BLaER1 (cell line): Measurements from ENCODE around the gene KIAA0930.
"Not testable (repeated sequence)": the region's sequence is repeated elsewhere in the genome, so short reads cannot be mapped to it uniquely, and the experiment has no call there.

Experiments used
- H3K27ac ChIP-seq: shearing (Covaris generic); formaldehyde crosslinking; 2 replicates; pipeline ENCODE4 v1.8.1; 2022
- H3K27me3 ChIP-seq: shearing (Covaris generic); formaldehyde crosslinking; 2 replicates; pipeline ENCODE4 v1.8.1; 2022
- H3K36me3 ChIP-seq: shearing (Covaris generic); formaldehyde crosslinking; 2 replicates; pipeline ENCODE4 v1.8.1; 2022
- H3K4me1 ChIP-seq: shearing (Covaris generic); formaldehyde crosslinking; 2 replicates; pipeline ENCODE4 v1.8.1; 2022
- H3K4me2 ChIP-seq: shearing (Covaris generic); formaldehyde crosslinking; 2 replicates; pipeline ENCODE4 v1.8.1; 2022
- H3K4me3 ChIP-seq: shearing (Covaris generic); formaldehyde crosslinking; 2 replicates; pipeline ENCODE4 v1.8.1; 2022
- H3K9ac ChIP-seq: shearing (Covaris generic); formaldehyde crosslinking; 2 replicates; pipeline ENCODE4 v1.8.1; 2022
- H3K9me3 ChIP-seq: shearing (Covaris generic); formaldehyde crosslinking; 2 replicates; pipeline ENCODE4 v1.8.1; 2022
- H4K20me1 ChIP-seq: shearing (Covaris generic); formaldehyde crosslinking; 2 replicates; pipeline ENCODE4 v1.8.1; 2022
- Cebpa-rat ChIP-seq: shearing (Covaris generic); IDR thresholded peaks from 2 replicates; pipeline ENCODE4 v1.8.1; 2022

Gene KIAA0930

GRCh38 chr22:45262931-45263462, 22.3 kb upstream of the KIAA0930 start:
- H3K36me3 ChIP-seq = no peaks in the 10 kb centered on the region
- H3K27me3 ChIP-seq = no peaks in the 10 kb centered on the region
- no peak for TF ChIP-seq Cebpa-rat
- H3K9me3 ChIP-seq = no peaks in the 10 kb centered on the region
- H3K27ac ChIP-seq = peak overlapping the region; percentile 90
- peak overlapping the region; percentile 98 for H3K4me2 ChIP-seq
- H3K4me3 ChIP-seq = peak overlapping the region; percentile 49
- H4K20me1 ChIP-seq = peaks cover 8% of the 10 kb centered on the region
- peak overlapping the region; percentile 66 for H3K9ac ChIP-seq
- H3K4me1 ChIP-seq = peaks cover 84% of the 10 kb centered on the region

- H3K4me3 ChIP-seq = peak overlapping the region; percentile 49
- H3K4me1 ChIP-seq = peaks cover 77% of the 10 kb centered on the region
- H3K9me3 ChIP-seq = no peaks in the 10 kb centered on the region
- no peaks in the 10 kb centered on the region for H3K27me3 ChIP-seq
- peak overlapping the region; percentile 98 for H3K4me2 ChIP-seq
- peaks cover 8% of the 10 kb centered on the region for H4K20me1 ChIP-seq
- peak overlapping the region; percentile 66 for H3K9ac ChIP-seq
- H3K27ac ChIP-seq = peak overlapping the region; percentile 90
- H3K36me3 ChIP-seq = no peaks in the 10 kb centered on the region
- no peak for TF ChIP-seq Cebpa-rat
Measured at GRCh38 chr22:45262195-45262930, 21.7 kb upstream of the KIAA0930 start.

GRCh38 chr22:45261407-45262088, 20.9 kb upstream of the KIAA0930 start:
- no peaks in the 10 kb centered on the region for H3K36me3 ChIP-seq
- peak overlapping the region; percentile 66; the same call in 1 of the 2 replicates for H3K9ac ChIP-seq
- H3K4me3 ChIP-seq = peak overlapping the region; percentile 49; the same call in 1 of the 2 replicates
- H3K27ac ChIP-seq = peak overlapping the region; percentile 90
- no peaks in the 10 kb centered on the region for H3K27me3 ChIP-seq
- TF ChIP-seq Cebpa-rat = no peak
- peaks cover 73% of the 10 kb centered on the region for H3K4me1 ChIP-seq
- H3K4me2 ChIP-seq = peak overlapping the region; percentile 98
- no peaks in the 10 kb centered on the region for H3K9me3 ChIP-seq
- peaks cover 8% of the 10 kb centered on the region for H4K20me1 ChIP-seq

- 0 out of 2 replicates have a peak overlapping the region, but pooled peaks have one; percentile 90 for H3K27ac ChIP-seq
- H3K4me2 ChIP-seq = peak overlapping the region; percentile 98
- not testable (repeated sequence) for H3K4me3 ChIP-seq, H3K9me3 ChIP-seq, H4K20me1 ChIP-seq, H3K36me3 ChIP-seq, H3K27me3 ChIP-seq
- H3K9ac ChIP-seq = 0 out of 2 replicates have a peak overlapping the region, but pooled peaks have one; percentile 21
- H3K4me1 ChIP-seq = peaks cover 61% of the 10 kb centered on the region
Measured at GRCh38 chr22:45260395-45260759, 19.7 kb upstream of the KIAA0930 start.

GRCh38 chr22:45259754-45260394, 19.2 kb upstream of the KIAA0930 start:
- Histone ChIP-seq H3K27ac (0 out of 2 replicates have a peak overlapping the region, but pooled peaks have one; percentile 2), H3K27me3 (no peaks in the 10 kb centered on the region), H3K9me3 (no peaks in the 10 kb centered on the region), H3K36me3 (no peaks in the 10 kb centered on the region), H3K4me1 (peaks cover 56% of the 10 kb centered on the region), H3K4me2 (peak overlapping the region; percentile 98), H3K9ac (0 out of 2 replicates have a peak overlapping the region, but pooled peaks have one; percentile 21), H4K20me1 (peaks cover 8% of the 10 kb centered on the region), H3K4me3 (no peak overlapping the region)
- no peak for TF ChIP-seq Cebpa-rat

- not testable (repeated sequence) for H3K9me3 ChIP-seq, H3K36me3 ChIP-seq, H3K9ac ChIP-seq, H3K27me3 ChIP-seq, H3K4me3 ChIP-seq, H3K4me2 ChIP-seq, H4K20me1 ChIP-seq, H3K27ac ChIP-seq
- peaks cover 37% of the 10 kb centered on the region for H3K4me1 ChIP-seq
Measured at GRCh38 chr22:45257941-45258340, 17.2 kb upstream of the KIAA0930 start.

- H3K4me3 ChIP-seq = no peak overlapping the region
- no peak overlapping the region for H3K9ac ChIP-seq
- H3K9me3 ChIP-seq = no peaks in the 10 kb centered on the region
- peaks cover 12% of the 10 kb centered on the region for H3K4me1 ChIP-seq
- no peaks in the 10 kb centered on the region for H3K27me3 ChIP-seq
- no peak overlapping the region for H3K27ac ChIP-seq
- H3K4me2 ChIP-seq = no peak overlapping the region
- H4K20me1 ChIP-seq = no peaks in the 10 kb centered on the region
- no peaks in the 10 kb centered on the region for H3K36me3 ChIP-seq
- TF ChIP-seq Cebpa-rat = no peak
Measured at GRCh38 chr22:45254789-45255278, 14.1 kb upstream of the KIAA0930 start.

GRCh38 chr22:45254388-45254787, 13.7 kb upstream of the KIAA0930 start:
- H3K9me3 ChIP-seq = no peaks in the 10 kb centered on the region
- H3K4me1 ChIP-seq = peaks cover 9% of the 10 kb centered on the region
- no peaks in the 10 kb centered on the region for H3K27me3 ChIP-seq
- no peak overlapping the region for H3K9ac ChIP-seq
- no peak overlapping the region for H3K4me3 ChIP-seq
- no peak overlapping the region for H3K27ac ChIP-seq
- H3K36me3 ChIP-seq = no peaks in the 10 kb centered on the region
- no peaks in the 10 kb centered on the region for H4K20me1 ChIP-seq
- no peak for TF ChIP-seq Cebpa-rat
- H3K4me2 ChIP-seq = no peak overlapping the region

- Histone ChIP-seq H3K9me3 (no peaks in the 10 kb centered on the region), H3K4me2 (no peak overlapping the region), H3K9ac (no peak overlapping the region), H3K4me3 (no peak overlapping the region), H3K36me3 (no peaks in the 10 kb centered on the region), H3K4me1 (peaks cover 12% of the 10 kb centered on the region), H3K27me3 (no peaks in the 10 kb centered on the region), H3K27ac (no peak overlapping the region), H4K20me1 (no peaks in the 10 kb centered on the region)
- no peak for TF ChIP-seq Cebpa-rat
Measured at GRCh38 chr22:45253039-45253641, 12.4 kb upstream of the KIAA0930 start.
